Keratinocyte (primary cell): Measurements from ENCODE around the gene TAF1A. TPM values are rescaled to one million over a fixed set of nuclear protein-coding genes. Genes with fewer than 3 reads are reported as not detected.

Source experiments
- DNase-seq: peaks from one replicate; pipeline ENCODE4 v3.0.0-alpha.2; 2011; ENCODE audit warnings: low read depth, missing footprints, low spot score
- FAIRE-seq: peaks from 2 replicates; lab custom pipeline; 2011; peaks lifted over from hg19 to GRCh38; lab: Jason Lieb, UNC
- H2AFZ ChIP-seq: 2 replicates; pipeline ENCODE4 v1.6.0; 2012; ENCODE audit warnings: low read length, control low read depth, inconsistent platforms; ENCODE audit not compliant: control insufficient read depth
- H3K27ac ChIP-seq: 2 replicates; pipeline ENCODE4 v1.5.1; 2011; ENCODE audit warnings: low read length; ENCODE audit not compliant: control insufficient read depth, insufficient read depth
- H3K27me3 ChIP-seq: 3 replicates; pipeline ENCODE4 v1.6.0; 2011; ENCODE audit warnings: low read length; ENCODE audit not compliant: control insufficient read depth, insufficient read depth; ENCODE audit errors: extremely low read depth
- H3K36me3 ChIP-seq, 2 experiments: 2 replicates in 1 of 2; 3 replicates in 1 of 2; pipeline ENCODE4 v1.5.1; 2011; ENCODE audit warnings: low read length in 2 of 2, mild to moderate bottlenecking in 1 of 2; ENCODE audit not compliant: control insufficient read depth in 2 of 2, insufficient read depth in 2 of 2; ENCODE audit errors: extremely low read depth in 1 of 2
- H3K4me1 ChIP-seq: 3 replicates; pipeline ENCODE4 v1.5.1; 2011; ENCODE audit warnings: low read length; ENCODE audit not compliant: control insufficient read depth, insufficient read depth; ENCODE audit errors: extremely low read depth
- H3K4me2 ChIP-seq: 3 replicates; pipeline ENCODE4 v1.6.0; 2011; ENCODE audit warnings: low read depth, low read length; ENCODE audit not compliant: control insufficient read depth, insufficient read depth; ENCODE audit errors: extremely low read depth
- H3K4me3 ChIP-seq, 3 experiments: fragments of 200-600 bp in 1 of 3; sonication (generic) in 1 of 3; 2 replicates in 2 of 3; 3 replicates in 1 of 3; pipeline ENCODE4 v1.5.1; 2011 to 2016; ENCODE audit warnings: low read length in 3 of 3, mild to moderate bottlenecking in 3 of 3, control low read depth in 2 of 3, inconsistent platforms in 1 of 3, low read depth in 1 of 3, mixed read lengths in 1 of 3, mixed run types in 1 of 3, moderate library complexity in 1 of 3; ENCODE audit not compliant: control insufficient read depth in 2 of 3, insufficient read depth in 2 of 3; ENCODE audit errors: extremely low read depth in 1 of 3
- H3K79me2 ChIP-seq: 2 replicates; pipeline ENCODE4 v1.6.0; 2012; ENCODE audit warnings: low read length; ENCODE audit not compliant: control insufficient read depth, insufficient read depth
- H3K9ac ChIP-seq: 3 replicates; pipeline ENCODE4 v1.6.0; 2011; ENCODE audit warnings: low read length; ENCODE audit not compliant: control insufficient read depth, insufficient read depth; ENCODE audit errors: extremely low read depth
- H3K9me1 ChIP-seq: 3 replicates; pipeline ENCODE4 v1.6.0; 2011; ENCODE audit warnings: low read length; ENCODE audit not compliant: control insufficient read depth, insufficient read depth; ENCODE audit errors: extremely low read depth
- H3K9me3 ChIP-seq: 2 replicates; pipeline ENCODE4 v1.5.1; 2012; ENCODE audit warnings: low read depth, low read length; ENCODE audit not compliant: control insufficient read depth
- H4K20me1 ChIP-seq: 3 replicates; pipeline ENCODE4 v1.6.0; 2011; ENCODE audit warnings: low read length; ENCODE audit not compliant: control insufficient read depth, insufficient read depth; ENCODE audit errors: extremely low read depth
- CTCF ChIP-seq, 3 experiments: IDR thresholded peaks in 1 of 3; conservative IDR thresholded peaks in 1 of 3; optimal IDR thresholded peaks in 1 of 3; 2 replicates in 2 of 3; 3 replicates in 1 of 3; pipeline versions ENCODE3 to v1.5.1; 2011; ENCODE audit warnings: low read length in 3 of 3, mild to moderate bottlenecking in 3 of 3, moderate library complexity in 2 of 3, control low read depth in 1 of 3, inconsistent platforms in 1 of 3; ENCODE audit not compliant: insufficient read depth in 2 of 3; ENCODE audit errors: extremely low read depth in 1 of 3
- EZH2 ChIP-seq: IDR thresholded peaks from one replicate; pipeline ENCODE4 v1.6.1; 2012; ENCODE audit warnings: inconsistent platforms, mild to moderate bottlenecking, low read length, moderate library complexity
- dilution Hi-C: fragments of 300-500 bp; cut with MboI; formaldehyde crosslinking; loops from one replicate; pipeline ENCODE4 v1.7.0; 2020; ENCODE audit warnings: low sequenced_read_pairs; ENCODE audit not compliant: extremely low pct_ligation_motif_present
- polyA plus RNA-seq, 5 experiments: library from polyadenylated mRNA; depleted of rRNA in 3 of 5; stranded (reverse) in 3 of 5; stranded (forward) in 1 of 5; unstranded in 1 of 5; fragments of >200 nt; gene quantifications; 1 replicate in 1 of 5; 2 replicates in 3 of 5; 3 replicates in 1 of 5; pipeline versions ENCODE4 v1.2.1 to v1.2.3, GENCODE V29; 2011 to 2012; ENCODE audit warnings: missing spikeins in 2 of 5, low read depth in 1 of 5, low replicate concordance in 1 of 5

Gene TAF1A
- polyA plus RNA-seq, 1 donor (not counting 4 experiments of a cell fraction or from before 2014, with no cell fraction given), result 7.2 TPM

DNA sequence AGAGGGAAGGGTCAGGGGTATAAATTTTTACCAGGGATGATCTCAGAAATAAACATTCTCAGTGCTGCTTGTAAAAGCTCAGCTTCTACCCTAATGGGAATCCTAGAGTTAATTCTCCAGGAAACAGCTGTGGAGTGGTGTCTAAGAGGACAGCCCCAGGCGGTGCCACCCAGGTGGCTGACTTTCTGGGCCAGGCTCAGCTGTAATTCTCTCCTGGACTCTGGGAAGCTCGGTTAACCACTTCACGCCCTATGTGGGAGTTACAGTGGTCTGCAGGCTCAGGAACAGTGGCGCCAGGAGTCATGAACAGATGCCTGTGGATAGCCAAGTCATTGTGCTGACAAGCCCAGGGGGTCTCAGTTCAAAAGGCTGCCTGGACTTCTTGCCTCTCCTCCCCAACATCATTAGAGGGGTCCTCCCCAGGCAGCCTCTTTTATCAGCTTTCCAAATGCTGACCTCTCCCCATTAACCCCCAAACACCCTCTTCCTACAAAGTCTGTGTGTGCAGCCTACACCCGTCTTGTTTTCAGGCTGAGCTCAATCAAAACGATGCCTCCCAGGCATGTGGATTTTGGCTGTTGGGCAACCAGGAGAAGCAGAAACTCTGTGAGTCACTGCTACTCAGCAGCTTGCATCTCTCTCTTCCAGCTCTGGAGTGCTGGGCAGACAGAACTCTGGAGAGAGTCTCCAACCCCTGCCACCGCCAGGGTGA lies 43.0 kb downstream of the TAF1A start:
- H3K4me1 ChIP-seq, result peaks cover 16% of the 10 kb centered on the region
- no peaks in the 10 kb centered on the region for H3K36me3 ChIP-seq
- no peak overlapping the region for H3K9ac ChIP-seq
- dilution Hi-C loops, result no loop called here
- H3K9me1 ChIP-seq, result no peaks in the 10 kb centered on the region
- H3K79me2 ChIP-seq, result no peaks in the 10 kb centered on the region
- DNase-seq (peak; percentile 36), FAIRE-seq (peak; percentile 79)
- H3K27ac ChIP-seq, result no peak overlapping the region
- peak overlapping the region; percentile 23 for H3K4me2 ChIP-seq
- TF ChIP-seq CTCF (optimal IDR thresholded peaks at IDR 0.05 in 1 of 3, IDR thresholded peaks at IDR 0.05 in 1 of 3, conservative IDR thresholded peaks at IDR 0.05 in 1 of 3; ENCODE audit: extremely low read depth in 1 of 3, insufficient read depth in 2 of 3, low read length in 3 of 3), result peak in 1 of 3 experiments; percentile 6
- TF ChIP-seq EZH2, result no peak
- H2AFZ ChIP-seq, result no peak overlapping the region
- H3K9me3 ChIP-seq, result no peaks in the 10 kb centered on the region
- H4K20me1 ChIP-seq, result no peaks in the 10 kb centered on the region
- no peak overlapping the region for H3K4me3 ChIP-seq
- H3K27me3 ChIP-seq, result no peaks in the 10 kb centered on the region

GRCh38 chr1:222546091-222546490 lies 43.6 kb downstream of the TAF1A start:
- no peak overlapping the region for H3K4me2 ChIP-seq
- dilution Hi-C loops, result no loop called here

More at GRCh38 chr1:222546091-222546490, 43.6 kb downstream of the TAF1A start:
- no peaks in the 10 kb centered on the region for H3K9me1 ChIP-seq
- H3K9ac ChIP-seq, result no peak overlapping the region
- H3K9me3 ChIP-seq, result no peaks in the 10 kb centered on the region
- no peak overlapping the region for H3K4me3 ChIP-seq
- FAIRE-seq, result no peak
- DNase-seq, result no peak
- no peaks in the 10 kb centered on the region for H4K20me1 ChIP-seq
- no peaks in the 10 kb centered on the region for H3K79me2 ChIP-seq
- H3K27ac ChIP-seq, result no peak overlapping the region
- TF ChIP-seq CTCF (optimal IDR thresholded peaks at IDR 0.05 in 1 of 3, IDR thresholded peaks at IDR 0.05 in 1 of 3, conservative IDR thresholded peaks at IDR 0.05 in 1 of 3; ENCODE audit: extremely low read depth in 1 of 3, insufficient read depth in 2 of 3, low read length in 3 of 3), result no peak
- no peak for TF ChIP-seq EZH2
- no peaks in the 10 kb centered on the region for H3K36me3 ChIP-seq
- no peak overlapping the region for H2AFZ ChIP-seq
- no peaks in the 10 kb centered on the region for H3K27me3 ChIP-seq
- H3K4me1 ChIP-seq, result peaks cover 16% of the 10 kb centered on the region
